NCI-H1930 (cell line): Measurements from ENCODE around the gene TBC1D7.

ENCODE experiments used
- DNase-seq, 2 experiments: peaks; one replicate each; lab custom pipeline; 2025; lab: John Stamatoyannopoulos, UW

The TBC1D7 gene

DNA sequence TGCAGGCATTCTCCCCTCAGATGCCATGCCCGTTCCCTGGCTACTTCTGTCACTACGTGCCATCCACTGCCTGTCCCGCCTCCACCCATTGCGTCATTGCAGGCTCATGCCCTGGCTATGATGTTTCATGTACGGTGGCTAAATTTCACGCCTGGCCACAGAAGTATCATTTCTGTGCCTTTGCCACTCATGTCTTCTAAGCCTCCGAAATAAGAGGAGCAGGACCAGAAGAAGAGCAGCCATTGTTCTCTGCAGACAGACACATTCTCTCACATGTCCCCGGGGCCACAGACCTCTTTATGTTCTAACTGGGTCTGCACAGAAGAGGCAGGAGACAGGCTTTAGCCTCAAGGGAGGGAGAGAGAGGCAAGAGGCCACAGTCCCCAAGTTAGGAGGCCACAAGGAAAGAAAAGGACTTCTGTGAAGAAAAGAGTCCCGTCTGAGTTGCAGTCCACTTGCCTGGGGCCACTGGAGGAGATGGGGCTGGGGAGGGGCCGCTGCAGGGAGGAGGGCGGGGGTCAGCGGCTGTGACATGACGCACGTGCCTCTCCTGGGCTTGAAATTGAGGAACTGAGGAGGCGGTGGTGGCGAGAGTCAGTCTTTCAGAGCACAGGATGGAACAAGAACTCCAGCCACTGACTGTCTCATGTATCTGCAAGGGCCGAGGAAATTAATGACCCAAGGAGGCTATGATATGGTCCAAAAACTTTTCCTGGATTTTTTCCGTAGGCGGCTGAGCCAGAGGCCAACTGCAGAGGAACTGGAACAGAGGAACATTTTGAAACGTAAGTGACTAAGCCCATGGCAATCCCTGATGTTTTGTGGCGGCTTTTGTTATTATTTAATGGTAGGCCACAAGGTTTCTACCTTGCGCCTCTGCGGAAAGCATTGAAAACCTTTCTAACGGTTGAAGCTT, 55.9 kb downstream of the TBC1D7 start:
- DNase-seq: no peak

DNA sequence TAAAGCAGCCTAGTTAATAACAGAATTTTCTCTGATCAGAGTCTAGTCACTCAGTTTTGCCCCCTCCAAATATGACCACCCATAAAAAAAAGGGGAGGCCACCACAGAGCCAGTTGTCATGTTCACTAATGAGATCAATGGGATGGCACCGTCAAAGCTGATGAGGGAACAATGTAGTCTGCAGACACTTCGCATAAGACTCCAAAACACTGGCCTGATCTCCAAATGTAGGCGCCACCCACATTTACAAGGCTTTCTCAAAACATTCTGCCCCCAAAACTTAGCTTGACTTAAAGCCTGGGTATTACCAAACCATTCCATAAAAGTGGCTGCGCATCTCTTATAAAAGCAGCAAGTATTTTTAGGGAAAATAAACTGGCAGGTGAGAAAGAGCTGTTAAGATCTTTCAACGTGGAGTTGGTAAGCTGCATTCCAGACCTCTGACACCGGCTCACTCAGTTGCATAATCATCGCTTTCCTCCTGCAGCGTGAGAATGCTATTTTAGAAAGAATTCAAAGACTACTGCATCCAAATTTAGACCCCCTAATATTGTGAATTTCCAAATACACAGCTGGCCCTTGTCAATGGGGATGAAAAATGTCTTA, 59.3 kb downstream of the TBC1D7 start:
- no peak for DNase-seq

DNA sequence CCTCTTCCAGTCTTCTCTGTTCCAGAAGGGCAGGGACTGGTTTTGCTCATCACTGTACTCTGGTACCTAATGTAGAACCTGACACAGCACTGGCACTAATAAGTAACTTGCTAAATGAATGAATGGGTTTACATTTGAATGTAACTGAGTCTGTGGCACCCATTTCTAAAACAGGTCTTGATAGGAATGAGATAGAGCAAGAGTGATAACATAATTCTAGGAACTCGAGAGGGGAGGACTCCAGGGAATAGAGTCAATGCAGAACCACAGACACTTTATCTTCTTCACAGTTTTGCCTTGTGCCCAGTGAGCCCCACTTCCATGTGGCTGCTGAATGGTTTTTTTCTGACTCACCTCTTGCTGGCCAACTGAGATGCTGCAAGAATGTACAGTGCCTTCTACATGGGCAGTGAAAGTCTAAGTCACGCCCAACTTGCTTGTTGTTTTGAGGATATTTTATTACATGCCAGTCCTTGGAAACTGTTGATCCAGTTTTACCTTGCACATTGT, 61.1 kb downstream of the TBC1D7 start:
- DNase-seq: no peak

DNA sequence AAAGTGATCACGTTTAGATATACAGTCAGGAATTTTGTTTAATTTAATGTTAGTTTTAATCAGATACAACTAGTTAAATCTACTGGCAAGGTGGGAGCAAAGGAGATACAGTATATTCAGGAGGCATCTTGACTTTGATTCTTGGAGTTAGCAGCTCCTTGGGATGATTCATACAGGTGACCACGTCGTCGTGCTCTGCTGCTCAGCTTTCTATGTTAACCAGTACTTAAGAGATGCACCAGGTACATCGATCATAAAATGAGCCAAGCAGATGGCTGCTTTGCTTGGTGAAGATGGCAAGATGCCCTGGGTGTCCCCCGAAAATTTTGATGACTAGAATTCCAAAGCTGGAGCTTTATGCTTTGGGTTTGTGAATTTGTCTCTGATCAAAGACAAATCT, 64.7 kb downstream of the TBC1D7 start:
- no peak for DNase-seq

DNA sequence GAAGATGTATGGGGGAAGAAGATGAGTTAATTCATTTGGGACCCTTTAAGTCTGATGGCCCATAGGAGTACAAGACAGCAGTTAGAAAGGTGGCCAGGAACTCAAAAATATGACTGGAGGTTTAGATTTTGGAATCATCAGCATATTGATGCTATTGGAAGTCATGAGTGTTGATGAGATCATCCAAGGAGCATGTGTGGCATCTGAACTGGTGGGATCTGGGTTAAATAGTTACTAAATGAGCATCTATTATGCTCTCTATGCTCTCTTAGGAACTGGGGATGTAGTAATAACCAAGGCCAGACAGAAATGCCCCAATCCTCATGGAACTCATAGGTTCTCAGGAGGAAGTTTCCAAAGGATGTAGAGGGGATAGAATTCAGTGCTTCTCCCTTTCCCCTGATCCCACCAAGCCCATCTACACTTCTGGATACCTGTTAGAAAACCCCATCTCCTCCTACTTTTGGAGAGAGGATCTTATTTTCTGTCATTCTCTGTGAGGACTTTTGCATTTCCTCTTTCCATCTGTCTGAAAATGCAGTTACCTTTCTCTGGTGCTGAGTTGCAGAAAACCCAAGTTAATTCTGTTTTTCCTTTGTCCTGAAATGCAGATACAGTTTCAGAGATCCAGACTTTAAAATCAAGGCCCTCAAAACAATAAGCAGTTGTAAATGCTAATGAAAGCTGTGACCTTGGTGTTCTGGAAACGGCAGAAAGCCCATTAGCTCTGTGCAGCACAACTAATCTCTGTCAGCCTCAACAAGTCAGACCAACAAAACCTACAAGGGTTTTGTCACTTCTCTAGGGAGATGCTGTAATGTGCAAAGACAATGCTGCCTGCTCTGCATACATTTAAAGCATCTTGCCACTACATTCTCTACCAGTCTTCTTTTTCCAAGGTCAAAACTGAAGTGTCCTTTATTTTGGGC, 65.8 kb downstream of the TBC1D7 start:
- no peak for DNase-seq

DNA sequence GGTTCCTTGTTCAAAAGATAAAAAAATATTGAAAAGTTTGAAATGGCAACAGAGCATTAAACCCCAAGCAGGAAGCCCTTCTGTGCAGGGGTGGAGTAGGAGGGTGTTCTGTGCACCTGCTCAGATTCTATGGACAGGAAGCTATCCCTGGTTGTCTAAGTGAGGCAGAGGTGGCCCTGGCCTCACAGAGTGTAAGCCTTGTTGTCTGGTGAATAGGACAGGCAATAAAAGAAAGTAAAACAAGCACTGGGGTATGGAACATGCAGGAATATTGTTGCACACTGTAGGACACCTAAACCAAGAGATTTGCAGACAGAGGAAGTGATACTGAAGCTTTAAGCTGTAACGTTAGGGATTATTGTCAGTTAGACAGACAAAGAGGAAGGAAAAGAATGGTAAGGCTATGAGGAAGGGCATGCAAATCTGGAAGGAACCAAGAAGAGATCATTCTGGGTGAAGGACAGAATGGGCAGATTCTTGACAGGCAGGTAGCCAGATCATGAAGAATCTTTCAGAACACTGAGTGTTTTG, 66.8 kb downstream of the TBC1D7 start:
- DNase-seq: no peak

DNA sequence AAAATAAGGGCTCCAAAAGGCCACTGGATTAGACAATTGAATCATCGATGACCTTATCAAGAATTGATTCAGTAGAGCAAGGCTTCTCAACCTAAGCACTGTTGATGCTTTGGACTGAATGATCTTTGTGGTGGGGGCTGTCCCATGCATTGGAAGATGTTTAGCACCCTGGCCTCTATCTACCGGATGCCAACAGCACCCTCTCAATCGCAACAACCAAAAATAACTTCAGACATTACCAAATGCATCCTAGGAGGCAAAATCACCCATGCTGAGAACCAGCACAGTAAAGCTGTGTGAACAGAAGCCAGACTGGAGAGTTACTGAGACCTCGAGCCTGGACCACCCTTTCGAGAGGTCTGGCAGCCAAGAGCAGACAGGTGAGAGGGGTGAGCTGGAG, 67.5 kb downstream of the TBC1D7 start:
- no peak for DNase-seq

DNA sequence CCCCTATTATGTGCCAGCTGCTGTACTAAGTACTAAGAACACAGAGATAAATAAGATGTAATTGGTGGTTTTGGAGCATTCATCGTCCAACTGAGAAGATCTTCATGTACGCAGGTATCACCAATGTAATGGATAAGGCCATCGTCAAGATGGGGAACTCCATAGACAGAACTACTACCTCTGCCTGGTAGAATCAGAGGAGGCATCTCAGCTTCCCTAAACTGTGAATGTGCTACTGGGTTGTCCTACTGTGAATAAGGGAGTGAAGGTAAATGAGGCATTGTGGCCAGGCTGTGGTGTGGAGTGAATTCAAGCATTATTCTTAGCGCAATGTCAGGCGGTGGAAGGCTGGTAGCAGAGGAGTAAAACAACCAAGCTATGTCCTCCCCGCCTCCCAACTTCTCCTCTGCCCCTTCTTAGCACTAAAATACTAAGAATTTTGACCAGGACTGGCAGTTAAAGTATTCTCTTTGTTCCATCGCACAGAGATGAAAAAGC, 68.2 kb downstream of the TBC1D7 start:
- DNase-seq: no peak

DNA sequence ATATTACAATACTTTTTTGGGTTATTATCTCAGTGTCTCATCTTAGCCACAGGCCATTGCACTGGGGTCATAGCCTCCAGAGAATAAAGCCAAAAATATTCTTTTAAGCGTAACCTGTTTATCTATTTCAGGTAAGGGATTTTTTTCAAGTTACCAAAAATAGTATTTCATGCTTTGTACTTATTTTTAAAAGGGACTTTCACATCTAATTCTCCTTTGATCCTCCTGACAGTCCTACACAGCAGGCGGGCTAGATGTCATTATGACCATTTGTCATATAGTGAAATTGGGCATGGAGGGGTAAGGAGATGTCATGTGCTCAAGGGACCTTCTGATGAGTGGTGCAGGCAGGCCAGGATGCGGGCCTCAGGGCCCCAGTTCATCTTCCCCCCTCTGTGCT, 68.9 kb downstream of the TBC1D7 start:
- no peak for DNase-seq

DNA sequence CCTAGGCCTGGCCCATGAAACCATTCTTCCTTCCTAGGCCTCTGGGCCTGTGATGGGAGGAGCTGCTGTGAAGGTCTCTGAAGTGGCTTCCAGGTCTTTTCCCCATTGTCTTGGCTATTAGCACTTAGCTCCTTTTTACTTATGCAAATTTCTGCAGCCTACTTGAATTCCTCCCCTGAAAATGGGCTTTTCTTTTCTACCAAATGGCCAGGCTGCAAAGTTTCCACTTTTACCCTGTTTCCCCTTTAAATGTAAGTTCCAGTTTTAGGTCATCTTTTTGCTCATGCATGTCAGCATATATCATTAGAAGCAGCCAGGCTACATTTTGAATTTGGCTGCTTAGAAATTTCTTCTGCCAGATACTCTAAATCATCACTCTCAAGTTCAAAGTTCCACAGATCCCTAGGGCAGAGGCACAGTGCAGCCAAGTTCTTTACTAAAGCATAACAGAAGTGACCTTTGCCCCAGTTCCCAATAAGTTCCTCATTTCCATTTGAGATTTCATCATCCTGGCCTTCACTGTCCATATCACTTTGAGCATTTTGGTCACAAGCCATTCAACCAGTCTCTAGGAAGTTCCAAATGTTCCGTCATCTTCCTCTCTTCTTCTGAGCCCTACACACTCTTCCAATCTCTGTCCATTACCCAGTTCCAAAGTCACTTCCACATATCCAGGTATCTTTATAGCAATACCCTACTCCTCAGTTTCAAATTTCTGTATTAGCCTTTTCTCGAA, 71.9 kb downstream of the TBC1D7 start:
- no peak for DNase-seq
